Tibial artery (tissue), 4 donors: Measurements from ENCODE around the gene SLC26A1.

ENCODE experiments used
- DNase-seq, 2 donors: peaks; one replicate each; pipeline ENCODE4 v3.0.0-alpha.2; 2019
- H3K27ac ChIP-seq, 2 donors: fragments of 200-600 bp; sonication (generic) in 1 of 2; 1 replicate in 1 of 2; 2 replicates in 1 of 2; pipeline ENCODE4 v1.5.1; 2018 to 2019; ENCODE audit warnings: mild to moderate bottlenecking in 1 of 2
- H3K27me3 ChIP-seq, 2 donors: fragments of 200-600 bp; sonication (generic) in 1 of 2; one replicate each; pipeline versions ENCODE4 v1.5.1 to v1.6.0; 2016 to 2019
- H3K36me3 ChIP-seq, 3 donors: fragments of 200-600 bp; sonication (generic) in 2 of 3; one replicate each; pipeline ENCODE4 v1.5.1; 2016 to 2019; ENCODE audit warnings: mild to moderate bottlenecking in 2 of 3
- H3K4me1 ChIP-seq, 4 donors: fragments of 200-600 bp; sonication (generic) in 2 of 4; 1 replicate in 3 of 4; 2 replicates in 1 of 4; pipeline ENCODE4 v1.5.1; 2016 to 2019
- H3K4me3 ChIP-seq, 2 donors: fragments of 200-600 bp; sonication (generic) in 1 of 2; 1 replicate in 1 of 2; 2 replicates in 1 of 2; pipeline ENCODE4 v1.5.1; 2018 to 2019; ENCODE audit warnings: mild to moderate bottlenecking in 2 of 2
- H3K9me3 ChIP-seq, 3 donors: fragments of 200-600 bp; sonication (generic) in 1 of 3; one replicate each; pipeline ENCODE4 v1.5.1; 2016 to 2019
- CTCF ChIP-seq, 2 experiments: fragments of 200-600 bp in 1 of 2; fragments of 450-650 bp in 1 of 2; IDR thresholded peaks; one replicate each; pipeline ENCODE4 v1.5.1; 2017 to 2019; ENCODE audit warnings: antibody characterized with exemption in 2 of 2, mild to moderate bottlenecking in 1 of 2, moderate library complexity in 1 of 2
- intact Hi-C: fragments of 100-400 bp; cut with DNase I; formaldehyde crosslinking; loops from one replicate; pipeline ENCODE4 v1.15.0; 2023; ENCODE audit warnings: low total_unique reads

The SLC26A1 gene

GRCh38 chr4:967113-968104 is 25.8 kb downstream of the SLC26A1 start:
- TF ChIP-seq CTCF (IDR thresholded peaks at IDR 0.05): no peak
- peaks cover 0 to 7% of the 10 kb centered on the region in 2 donors for H3K27me3 ChIP-seq
- no peaks in the 10 kb centered on the region for H3K9me3 ChIP-seq
- H3K4me3 ChIP-seq: no peak overlapping the region
- H3K4me1 ChIP-seq: peaks cover 0 to 31% (median 22%) of the 10 kb centered on the region in 4 donors
- DNase-seq: no peak
- intact Hi-C loops: no loop called here
- peaks cover 2 to 51% (median 38%) of the 10 kb centered on the region in 3 donors for H3K36me3 ChIP-seq
- no peak overlapping the region for H3K27ac ChIP-seq

- Histone ChIP-seq H3K36me3 (peaks cover 4 to 60% (median 47%) of the 10 kb centered on the region in 3 donors), H3K27ac (no peak overlapping the region), H3K27me3 (peaks cover 0 to 7% of the 10 kb centered on the region in 2 donors), H3K4me1 (peaks cover 0 to 22% (median 13%) of the 10 kb centered on the region in 4 donors), H3K9me3 (no peaks in the 10 kb centered on the region), H3K4me3 (no peak overlapping the region)
- DNase-seq: no peak
- intact Hi-C loops: no loop called here
- no peak for TF ChIP-seq CTCF (IDR thresholded peaks at IDR 0.05)
Observed at GRCh38 chr4:966266-967112, 26.7 kb downstream of the SLC26A1 start.

- Histone ChIP-seq H3K4me3 (no peak overlapping the region), H3K36me3 (peaks cover 4 to 68% (median 51%) of the 10 kb centered on the region in 3 donors), H3K4me1 (peaks cover 0 to 14% (median 8%) of the 10 kb centered on the region in 4 donors), H3K27me3 (peaks cover 0 to 7% of the 10 kb centered on the region in 2 donors), H3K9me3 (no peaks in the 10 kb centered on the region), H3K27ac (no peak overlapping the region)
- DNase-seq: no peak
- intact Hi-C loops: no loop called here
- no peak for TF ChIP-seq CTCF (IDR thresholded peaks at IDR 0.05)
Observed at GRCh38 chr4:965766-966134, 27.5 kb downstream of the SLC26A1 start.

- TF ChIP-seq CTCF (IDR thresholded peaks at IDR 0.05): no peak
- intact Hi-C loops: no loop called here
- DNase-seq: no peak
- Histone ChIP-seq H3K36me3 (peaks cover 4 to 72% (median 51%) of the 10 kb centered on the region in 3 donors), H3K4me3 (no peak overlapping the region), H3K27me3 (peaks cover 0 to 7% of the 10 kb centered on the region in 2 donors), H3K9me3 (no peaks in the 10 kb centered on the region), H3K27ac (no peak overlapping the region), H3K4me1 (peaks cover 0 to 14% (median 8%) of the 10 kb centered on the region in 4 donors)
Observed at GRCh38 chr4:965048-965765, 28.0 kb downstream of the SLC26A1 start.
